Measurements from ENCODE around the gene AKNA.

- no peak for TF ChIP-seq CTCF (IDR thresholded peaks at IDR 0.05)
- no peak for TF ChIP-seq EZH2phosphoT487 (IDR thresholded peaks at IDR 0.05)
Measured at GRCh38 chr9:114424126-114424525, 36.3 kb upstream of the AKNA start.
